ENCODE measurements around the gene NOC2L.

- no peak for TF ChIP-seq CTCF (conservative IDR thresholded peaks at IDR 0.05 in 1 of 2, IDR thresholded peaks at IDR 0.05 in 1 of 2; ENCODE audit: low read depth in 1 of 2, low read length in 2 of 2)
- TF ChIP-seq EZH2 (IDR thresholded peaks at IDR 0.05; ENCODE audit: low read length, missing control alignments), result no peak
Measured at GRCh38 chr1:952201-952600, 6.9 kb downstream of the NOC2L start.
